Daoy (cell line): Measurements from ENCODE around the gene IFITM1. TPM values are rescaled to one million over a fixed set of nuclear protein-coding genes. Genes with fewer than 3 reads are reported as not detected.
"Not testable (repeated sequence)": the region's sequence is repeated elsewhere in the genome, so short reads cannot be mapped to it uniquely, and the experiment has no call there.

Source experiments
- DNase-seq: peaks from one replicate; pipeline ENCODE4 v3.0.0-alpha.2; 2015; ENCODE audit warnings: low read depth
- total RNA-seq: library from RNA; depleted of rRNA; stranded (reverse); fragments of >200 nt; shearing (Covaris generic); gene quantifications from 2 replicates; pipeline ENCODE4 v1.2.3, GENCODE V29; 2014

The IFITM1 gene
- total RNA-seq, 1 experiment from 2014 or later = 1.2 TPM

DNA sequence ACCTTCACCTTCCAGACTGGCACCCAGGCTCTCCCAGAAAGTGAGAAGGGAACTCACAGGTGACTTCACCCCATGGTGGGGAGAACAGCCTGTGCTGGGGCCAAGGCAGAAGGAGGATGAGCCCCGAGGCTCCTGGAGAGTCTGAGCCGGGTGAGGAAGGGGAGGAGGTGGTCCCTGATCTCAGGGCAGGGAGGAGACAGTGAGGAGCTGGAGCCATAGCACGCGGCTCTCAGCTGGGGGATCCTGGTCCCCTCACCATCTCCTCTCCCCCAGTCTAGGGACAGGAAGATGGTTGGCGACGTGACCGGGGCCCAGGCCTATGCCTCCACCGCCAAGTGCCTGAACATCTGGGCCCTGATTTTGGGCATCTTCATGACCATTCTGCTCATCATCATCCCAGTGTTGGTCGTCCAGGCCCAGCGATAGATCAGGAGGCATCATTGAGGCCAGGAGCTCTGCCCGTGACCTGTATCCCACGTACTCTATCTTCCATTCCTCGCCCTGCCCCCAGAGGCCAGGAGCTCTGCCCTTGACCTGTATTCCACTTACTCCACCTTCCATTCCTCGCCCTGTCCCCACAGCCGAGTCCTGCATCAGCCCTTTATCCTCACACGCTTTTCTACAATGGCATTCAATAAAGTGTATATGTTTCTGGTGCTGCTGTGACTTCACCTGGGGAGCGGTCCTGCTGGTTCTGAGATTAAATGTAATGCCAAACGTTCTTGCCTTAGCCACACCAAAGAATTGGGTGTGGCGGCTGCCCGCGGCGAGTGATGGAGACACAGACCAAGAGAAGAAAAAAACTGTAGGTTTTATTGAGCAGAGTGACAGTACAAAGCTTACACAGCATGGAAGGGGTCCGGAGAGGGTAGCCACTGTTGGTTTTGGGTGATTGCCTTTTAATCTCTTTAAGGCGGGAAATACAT is 4.8 kb upstream of the IFITM1 start:
- DNase-seq = not testable (repeated sequence)

DNA sequence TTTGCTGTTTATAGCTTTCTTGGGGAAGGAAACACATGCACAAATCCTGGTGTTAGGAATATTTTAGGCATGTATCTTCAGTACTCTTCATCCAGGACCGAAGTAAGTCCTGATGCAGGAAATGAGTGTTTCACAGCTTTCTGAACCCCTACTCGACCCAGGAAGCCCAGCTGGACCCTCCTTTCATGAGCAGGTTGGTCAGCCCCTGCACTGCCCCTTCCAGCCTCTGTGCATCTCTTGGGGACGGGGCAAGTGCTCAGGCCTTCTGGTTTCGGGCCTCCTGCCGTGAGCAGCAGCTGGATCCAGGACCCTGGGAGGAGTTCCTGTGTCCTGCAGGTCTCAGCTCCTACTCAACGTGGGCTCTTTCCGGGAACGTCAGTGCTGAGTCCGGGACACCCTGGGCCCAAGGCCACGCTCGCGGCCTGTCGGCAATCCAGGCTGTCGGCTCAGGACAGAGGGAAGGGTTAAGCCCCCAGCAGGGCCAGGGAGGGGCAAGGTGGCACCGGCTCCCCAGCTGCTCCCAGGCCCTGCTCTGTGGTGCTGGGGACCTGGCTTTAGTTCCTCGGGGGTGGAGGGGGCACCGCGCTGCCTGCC is 3.8 kb upstream of the IFITM1 start:
- DNase-seq = not testable (repeated sequence)

DNA sequence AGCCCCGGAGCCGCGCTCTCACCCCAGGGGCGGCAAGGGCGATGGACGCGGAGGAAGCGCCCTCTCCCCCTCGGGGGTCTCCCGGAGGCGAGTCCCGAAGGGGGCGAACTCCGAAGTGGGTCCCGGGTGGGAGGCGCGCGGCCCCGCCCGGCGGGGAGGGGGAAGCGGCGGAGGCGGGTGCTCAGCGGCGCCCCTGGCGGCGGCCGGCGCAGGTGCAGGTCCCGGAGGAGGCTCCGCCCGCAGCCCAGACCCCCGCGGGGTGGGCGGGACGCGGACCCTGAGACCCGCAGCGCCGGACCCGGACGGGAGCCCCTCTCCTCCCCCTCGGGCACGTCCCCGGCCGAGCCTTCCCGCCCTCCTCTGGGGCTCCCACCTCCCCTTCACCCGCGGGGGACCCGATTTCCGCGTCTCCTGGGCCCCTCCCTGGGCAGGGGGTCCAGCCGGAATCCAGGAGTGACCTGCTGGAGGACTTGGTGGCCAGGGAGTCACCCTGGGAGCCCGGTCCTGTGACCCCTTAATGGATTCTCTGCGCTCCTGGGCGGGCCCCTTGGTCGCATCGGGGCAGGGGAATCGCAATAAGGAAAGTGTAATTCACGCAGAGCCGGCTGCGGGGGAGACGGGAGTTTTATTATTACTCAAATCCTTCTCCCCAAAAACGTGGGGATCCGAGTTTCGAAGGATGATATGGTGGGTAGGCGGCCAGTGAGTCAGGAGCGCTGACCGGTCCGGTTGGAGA is 2.7 kb upstream of the IFITM1 start:
- DNase-seq = not testable (repeated sequence)

DNA sequence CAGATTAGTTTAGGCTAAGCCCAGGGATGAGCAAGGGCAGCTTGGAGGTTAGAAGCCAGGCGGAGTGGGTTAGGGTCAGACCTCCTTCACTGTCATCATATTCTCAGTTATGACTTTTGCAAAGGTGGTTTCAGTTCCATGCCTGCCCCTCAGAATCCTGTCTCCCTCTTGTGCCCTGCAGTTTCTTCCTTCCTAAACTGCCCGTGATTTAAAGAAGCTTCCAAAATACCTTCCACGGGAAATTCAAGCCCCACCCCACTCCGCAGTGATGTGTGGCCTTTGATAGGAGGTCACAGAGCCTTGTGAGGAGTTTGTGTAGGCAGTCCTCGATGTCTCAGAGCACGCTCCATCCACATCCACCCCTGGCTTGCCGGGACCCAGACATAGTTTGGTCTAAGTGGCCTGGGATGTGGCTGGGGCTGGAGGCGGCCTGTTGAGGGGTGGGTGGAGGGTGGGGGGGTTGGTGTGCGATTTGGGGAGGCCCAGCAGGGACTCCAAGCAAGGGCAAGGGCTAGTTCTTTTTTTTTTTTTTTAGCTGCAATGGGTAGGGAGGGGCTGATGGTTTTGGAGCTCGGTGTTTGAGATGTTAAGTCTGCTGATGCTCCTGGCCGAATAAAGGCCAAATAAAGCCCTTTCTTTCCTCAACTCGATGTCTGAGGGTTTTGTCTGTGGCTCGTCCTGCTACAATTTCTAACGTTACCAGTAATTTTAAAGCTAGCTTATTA is 1.6 kb upstream of the IFITM1 start:
- no peak for DNase-seq

DNA sequence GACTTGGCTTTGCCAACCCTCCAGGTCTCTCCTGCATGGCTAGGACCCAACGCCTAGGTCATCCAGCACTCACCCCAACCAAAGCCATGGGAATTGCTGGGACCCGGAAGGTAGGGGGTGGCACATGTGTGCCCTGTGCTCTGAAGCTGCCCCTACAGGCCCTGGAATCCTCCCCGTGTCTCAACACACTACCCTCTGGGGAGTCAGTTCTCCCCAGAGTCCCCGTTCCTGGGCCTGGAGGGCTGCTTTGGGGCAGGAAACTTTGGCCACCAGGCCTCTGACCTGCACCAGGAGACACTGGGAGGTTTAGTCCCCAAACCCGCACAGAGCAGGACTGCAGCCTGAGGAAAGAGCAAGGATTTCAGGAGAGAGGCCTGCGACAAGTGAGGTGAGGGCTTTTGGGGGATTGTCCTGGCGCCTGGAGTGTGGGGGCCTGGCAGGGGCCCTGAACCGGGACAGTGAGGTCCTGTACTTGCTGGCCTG is 495 bp upstream of the IFITM1 start:
- no peak for DNase-seq

DNA sequence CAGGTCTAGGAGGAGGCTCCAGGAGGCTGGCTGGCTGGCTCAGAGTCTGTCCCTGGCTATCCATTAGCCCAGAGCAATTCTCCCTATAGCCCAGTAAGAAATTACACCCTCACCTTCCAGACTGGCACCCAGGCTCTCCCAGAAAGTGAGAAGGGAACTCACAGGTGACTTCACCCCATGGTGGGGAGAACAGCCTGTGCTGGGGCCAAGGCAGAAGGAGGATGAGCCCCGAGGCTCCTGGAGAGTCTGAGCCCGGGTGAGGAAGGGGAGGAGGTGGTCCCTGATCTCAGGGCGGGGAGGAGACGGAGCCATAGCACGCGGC is 675 bp downstream of the IFITM1 start:
- not testable (repeated sequence) for DNase-seq

DNA sequence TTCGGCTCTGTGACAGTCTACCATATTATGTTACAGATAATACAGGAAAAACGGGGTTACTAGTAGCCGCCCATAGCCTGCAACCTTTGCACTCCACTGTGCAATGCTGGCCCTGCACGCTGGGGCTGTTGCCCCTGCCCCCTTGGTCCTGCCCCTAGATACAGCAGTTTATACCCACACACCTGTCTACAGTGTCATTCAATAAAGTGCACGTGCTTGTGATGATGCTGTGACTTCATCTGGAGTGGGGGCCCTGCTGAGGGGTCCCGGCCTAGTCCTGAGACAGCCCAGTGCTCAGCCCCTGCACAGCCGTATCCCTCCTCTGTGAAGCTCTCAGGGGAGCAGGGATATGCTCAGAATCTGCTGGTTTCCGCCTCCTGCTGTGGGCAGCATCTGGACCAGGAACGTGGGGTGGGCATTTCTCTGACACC is 1.2 kb downstream of the IFITM1 start:
- no peak for DNase-seq

DNA sequence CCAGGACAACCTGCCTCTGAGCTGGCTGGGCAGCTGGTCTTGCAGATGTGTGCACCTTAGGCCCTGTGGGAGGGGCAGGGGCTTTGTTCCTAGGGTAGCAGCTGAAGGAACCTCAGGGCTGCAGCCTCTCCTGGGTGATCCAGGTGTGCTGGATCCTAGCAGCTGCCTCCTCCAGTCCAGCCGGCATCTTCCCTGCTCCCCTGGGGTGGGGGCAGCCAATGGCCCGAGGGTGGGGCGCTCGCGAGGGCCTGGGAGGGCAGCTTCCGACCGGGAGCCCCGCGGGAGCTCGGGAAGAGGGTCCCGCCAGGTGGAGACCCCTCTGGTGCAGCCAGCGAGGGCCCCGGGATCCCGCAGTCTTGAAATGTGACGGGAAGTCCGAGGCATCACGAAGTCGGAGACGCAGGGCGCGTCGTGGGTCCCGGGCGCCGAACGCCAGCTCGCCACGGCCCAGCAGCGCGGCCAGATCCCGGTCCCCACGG is 1.7 kb downstream of the IFITM1 start:
- DNase-seq = no peak

DNA sequence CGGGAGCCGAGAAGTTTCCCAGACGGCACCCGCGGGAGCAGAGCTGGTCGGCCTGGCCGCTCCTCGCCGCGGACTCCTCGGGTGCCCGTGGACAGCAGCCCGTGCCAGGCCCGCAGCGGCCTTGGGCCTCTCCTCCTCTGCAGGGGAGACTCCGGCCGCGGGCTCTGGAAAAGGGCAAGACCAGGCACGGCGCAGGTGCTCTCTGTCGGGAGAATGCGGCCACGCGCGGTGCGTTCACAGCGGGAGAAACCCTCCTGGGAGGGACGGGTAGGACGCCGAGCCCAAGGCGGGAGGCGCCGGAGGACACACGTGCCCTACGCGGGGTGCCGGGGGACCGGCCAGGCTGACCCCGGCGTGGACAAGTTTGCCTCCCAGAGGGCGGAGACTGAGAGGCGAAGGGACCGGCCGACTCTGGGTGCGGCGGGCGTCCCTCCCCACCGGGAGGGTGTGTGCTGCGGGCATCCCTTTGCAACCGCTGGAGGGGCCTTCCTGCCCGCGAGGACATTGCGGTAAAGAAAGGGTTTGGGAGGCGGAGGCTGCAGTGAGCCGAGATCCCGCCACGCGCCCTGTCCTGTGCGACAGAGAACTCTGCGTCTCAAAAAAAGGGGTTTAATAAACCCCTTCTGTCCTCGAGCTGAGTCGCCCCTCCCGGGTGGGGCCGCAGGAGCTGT is 2.3 kb downstream of the IFITM1 start:
- DNase-seq = no peak

DNA sequence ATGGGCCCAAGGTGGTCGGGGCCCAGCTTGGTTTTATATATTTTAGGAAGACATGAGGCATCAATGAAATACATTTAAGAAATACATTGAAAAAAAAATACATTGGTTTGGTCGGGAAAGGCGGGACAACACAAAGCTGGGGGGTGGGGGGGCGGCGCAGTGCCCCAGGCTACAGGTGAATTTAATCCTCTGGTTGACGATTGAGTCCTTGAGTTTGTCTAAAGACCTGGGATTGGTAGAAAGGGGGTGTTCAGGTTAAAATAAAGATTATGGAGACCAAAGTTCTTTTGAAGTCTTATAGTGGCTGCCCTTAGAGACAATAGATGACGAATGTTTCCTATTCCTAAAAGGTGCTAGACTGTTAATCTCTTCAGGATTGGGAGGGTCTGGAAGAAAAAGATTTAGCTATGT is 3.1 kb downstream of the IFITM1 start:
- DNase-seq = no peak

DNA sequence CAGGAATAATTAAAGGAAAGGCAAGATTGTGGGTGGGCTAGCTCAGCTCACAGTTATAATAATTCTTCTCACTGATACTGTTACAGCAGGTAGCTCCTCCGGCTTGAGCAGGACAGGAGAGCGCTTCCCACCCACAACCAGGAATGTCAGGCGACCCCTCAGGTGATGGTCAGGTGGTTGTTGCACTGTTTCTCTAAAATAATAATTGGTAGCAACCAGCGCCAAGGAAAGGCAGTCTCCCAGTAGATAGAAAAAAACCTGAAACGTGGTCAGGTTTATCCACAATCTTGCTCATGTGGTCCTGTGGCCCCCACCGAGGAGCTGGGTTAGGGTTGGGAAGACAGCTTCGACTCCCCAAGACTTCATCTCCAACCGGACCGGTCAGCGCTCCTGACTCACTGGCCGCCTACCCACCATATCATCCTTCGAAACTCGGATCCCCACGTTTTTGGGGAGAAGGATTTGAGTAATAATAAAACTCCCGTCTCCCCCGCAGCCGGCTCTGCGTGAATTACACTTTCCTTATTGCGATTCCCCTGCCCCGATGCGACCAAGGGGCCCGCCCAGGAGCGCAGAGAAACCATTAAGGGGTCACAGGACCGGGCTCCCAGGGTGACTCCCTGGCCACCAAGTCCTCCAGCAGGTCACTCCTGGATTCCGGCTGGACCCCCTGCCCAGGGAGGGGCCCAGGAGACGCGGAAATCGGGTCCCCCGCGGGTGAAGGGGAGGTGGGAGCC is 4.0 kb downstream of the IFITM1 start:
- DNase-seq = not testable (repeated sequence)

DNA sequence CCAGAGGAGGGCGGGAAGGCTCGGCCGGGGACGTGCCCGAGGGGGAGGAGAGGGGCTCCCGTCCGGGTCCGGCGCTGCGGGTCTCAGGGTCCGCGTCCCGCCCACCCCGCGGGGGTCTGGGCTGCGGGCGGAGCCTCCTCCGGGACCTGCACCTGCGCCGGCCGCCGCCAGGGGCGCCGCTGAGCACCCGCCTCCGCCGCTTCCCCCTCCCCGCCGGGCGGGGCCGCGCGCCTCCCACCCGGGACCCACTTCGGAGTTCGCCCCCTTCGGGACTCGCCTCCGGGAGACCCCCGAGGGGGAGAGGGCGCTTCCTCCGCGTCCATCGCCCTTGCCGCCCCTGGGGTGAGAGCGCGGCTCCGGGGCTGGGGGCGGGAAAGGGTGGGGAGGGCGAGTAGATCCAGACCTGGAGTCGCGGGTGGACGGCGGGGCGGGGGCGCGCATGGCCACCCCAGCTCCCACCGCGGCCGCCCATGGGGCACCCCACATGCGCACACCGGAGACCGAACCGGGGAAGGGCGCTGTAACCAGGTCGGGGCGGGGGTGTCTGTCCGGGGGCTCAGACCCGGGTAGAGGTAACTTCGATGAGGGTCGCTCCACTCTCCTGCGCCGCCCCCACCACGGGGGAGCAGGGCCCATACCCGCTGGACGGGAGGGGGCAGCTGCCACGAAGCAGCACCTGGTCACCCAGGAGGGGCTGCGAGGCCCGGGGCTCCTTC is 4.7 kb downstream of the IFITM1 start:
- DNase-seq = not testable (repeated sequence)

DNA sequence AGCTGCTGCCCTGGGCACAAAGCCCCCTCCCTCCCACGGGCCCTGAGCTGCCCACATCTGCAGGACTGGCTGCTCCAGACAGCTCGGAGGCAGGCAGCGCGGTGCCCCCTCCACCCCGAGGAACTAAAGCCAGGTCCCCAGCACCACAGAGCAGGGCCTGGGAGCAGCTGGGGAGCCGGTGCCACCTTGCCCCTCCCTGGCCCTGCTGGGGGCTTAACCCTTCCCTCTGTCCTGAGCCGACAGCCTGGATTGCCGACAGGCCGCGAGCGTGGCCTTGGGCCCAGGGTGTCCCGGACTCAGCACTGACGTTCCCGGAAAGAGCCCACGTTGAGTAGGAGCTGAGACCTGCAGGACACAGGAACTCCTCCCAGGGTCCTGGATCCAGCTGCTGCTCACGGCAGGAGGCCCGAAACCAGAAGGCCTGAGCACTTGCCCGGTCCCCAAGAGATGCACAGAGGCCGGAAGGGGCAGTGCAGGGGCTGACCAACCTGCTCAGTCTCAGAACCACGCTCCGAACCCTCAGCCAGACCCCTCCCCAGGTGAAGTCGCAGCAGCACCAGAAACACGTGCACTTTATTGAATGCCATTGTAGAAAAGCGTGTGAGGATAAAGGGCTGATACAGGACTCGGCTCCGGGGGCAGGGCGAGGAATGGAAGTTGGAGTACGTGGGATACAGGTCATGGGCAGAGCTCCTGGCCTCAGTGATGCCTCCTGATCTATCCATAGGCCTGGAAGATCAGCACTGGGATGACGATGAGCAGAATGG is 5.5 kb downstream of the IFITM1 start:
- not testable (repeated sequence) for DNase-seq

DNA sequence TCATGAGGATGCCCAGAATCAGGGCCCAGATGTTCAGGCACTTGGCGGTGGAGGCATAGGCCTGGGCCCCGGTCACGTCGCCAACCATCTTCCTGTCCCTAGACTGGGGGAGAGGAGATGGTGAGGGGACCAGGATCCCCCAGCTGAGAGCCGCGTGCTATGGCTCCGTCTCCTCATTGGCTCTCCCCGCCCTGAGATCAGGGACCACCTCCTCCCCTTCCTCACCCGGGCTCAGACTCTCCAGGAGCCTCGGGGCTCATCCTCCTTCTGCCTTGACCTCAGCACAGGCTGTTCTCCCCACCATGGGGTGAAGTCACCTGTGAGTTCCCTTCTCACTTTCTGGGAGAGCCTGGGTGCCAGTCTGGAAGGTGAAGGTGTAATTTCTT is 6.0 kb downstream of the IFITM1 start:
- DNase-seq = not testable (repeated sequence)

DNA sequence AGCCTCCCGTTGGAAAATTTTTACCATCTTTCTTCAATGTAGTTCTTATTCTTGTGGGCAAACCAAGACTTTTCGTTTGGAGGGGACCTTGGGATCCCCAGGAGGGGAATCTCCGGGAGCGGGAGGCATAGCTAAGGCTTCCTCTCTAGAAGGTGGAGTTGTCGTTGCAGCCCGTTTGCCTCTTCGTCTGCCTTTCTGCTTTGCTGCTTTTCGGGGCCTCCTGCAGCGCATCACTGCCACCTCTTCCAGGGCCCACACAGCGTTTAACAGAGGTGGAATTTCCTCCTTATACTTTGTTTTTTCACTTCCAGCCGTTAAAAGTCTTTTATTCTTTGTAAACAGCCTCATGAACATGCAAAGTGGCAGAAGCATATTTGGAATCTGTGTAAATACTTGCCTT is 10.3 kb downstream of the IFITM1 start:
- no peak for DNase-seq

DNA sequence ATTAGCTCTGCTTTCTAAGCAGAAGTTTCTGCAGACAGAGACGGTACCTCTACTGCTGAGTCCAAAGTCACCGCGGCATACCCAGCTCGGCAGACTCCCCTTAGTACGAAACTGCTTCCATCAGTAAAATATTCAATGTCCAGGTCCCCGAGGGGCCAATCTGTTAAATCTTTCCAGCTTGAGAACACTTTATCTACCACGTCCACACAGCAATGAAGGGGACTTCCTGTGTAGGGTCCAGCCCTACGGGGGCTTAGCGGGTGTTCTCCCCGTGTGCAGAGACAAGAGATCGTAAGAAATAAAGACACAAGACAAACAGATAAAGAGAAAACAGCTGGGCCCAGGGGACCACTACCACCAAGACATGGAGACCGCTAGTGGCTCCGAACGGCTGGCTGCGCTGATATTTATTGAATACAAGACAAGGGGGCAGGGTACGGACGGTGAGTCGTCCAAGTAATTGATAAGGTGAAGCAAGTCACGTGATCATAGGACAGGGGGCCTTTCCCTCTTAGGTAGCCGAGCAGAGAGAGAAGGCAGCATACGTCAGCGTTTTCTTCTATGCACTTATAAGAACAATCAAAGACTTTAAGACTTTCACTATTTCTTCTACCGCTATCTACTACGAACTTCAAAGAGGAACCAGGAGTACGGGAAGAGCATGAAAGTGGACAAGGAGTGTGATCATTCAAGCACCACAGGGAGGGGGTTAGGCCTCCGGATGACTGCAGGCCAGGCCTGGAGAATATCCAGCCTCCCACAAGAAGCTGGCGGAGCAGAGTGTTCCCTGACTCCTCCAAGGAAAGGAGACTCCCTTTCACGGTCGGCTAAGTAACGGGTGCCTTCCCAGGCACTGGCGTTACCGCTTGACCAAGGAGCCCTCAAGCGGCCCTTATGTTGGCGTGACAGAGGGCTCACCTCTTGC is 11.0 kb downstream of the IFITM1 start:
- not testable (repeated sequence) for DNase-seq

DNA sequence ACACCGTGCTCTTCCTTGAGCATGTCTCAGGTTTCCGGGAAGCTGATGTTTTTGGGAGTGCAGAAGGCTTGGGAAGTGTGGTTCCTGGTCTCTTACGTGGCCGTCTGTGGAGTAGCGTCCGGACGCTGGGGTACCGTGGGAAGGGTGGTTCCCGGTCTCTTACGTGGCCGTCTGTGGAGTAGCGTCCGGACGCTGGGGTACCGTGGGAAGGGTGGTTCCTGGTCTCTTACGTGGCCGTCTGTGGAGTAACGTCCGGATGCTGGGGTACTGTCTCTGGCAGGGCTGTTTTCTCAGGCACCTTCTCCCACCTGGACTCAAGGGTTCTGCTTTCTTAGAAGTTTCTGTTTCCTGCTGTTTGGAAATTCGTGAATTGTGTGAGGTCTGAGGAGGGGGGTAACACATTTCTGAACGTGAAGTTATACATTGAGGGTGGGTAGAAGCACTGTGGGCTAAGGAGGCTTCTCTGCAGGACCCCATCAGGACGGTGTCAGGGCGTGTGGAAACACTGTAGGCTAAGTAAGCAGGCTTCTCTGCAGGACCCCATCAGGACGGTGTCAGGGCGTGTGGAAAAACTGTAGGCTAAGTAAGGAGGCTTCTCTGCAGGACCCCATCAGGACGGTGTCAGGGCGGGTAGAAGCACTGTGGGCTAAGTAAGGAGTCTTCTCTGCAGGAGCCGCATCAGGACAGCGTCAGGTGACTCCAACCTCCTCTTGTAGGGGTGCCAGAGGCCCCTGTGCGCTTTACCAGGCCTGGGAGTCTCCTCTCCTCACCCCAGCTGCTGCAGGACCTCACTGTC is 12.2 kb downstream of the IFITM1 start:
- no peak for DNase-seq
